ENCODE results near the gene NKAIN4.

DNA sequence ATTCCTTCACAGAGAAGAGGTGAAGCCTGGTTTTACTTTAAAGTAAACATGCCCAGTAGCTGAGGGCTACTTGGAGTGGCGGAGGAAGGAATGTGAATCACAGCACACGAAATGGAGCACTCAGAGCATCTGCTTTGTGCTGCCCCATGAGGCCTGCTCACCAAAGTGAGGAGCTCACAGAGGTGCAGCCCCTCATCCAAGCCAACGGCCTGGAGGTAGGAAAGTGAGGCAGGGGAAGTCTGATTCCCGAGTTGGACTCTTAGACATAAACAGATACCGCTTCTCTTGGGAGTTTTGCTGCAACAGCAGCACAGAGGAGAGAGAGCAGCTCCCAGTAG is 41.9 kb downstream of the NKAIN4 start:
- TF ChIP-seq, protein P1, sequence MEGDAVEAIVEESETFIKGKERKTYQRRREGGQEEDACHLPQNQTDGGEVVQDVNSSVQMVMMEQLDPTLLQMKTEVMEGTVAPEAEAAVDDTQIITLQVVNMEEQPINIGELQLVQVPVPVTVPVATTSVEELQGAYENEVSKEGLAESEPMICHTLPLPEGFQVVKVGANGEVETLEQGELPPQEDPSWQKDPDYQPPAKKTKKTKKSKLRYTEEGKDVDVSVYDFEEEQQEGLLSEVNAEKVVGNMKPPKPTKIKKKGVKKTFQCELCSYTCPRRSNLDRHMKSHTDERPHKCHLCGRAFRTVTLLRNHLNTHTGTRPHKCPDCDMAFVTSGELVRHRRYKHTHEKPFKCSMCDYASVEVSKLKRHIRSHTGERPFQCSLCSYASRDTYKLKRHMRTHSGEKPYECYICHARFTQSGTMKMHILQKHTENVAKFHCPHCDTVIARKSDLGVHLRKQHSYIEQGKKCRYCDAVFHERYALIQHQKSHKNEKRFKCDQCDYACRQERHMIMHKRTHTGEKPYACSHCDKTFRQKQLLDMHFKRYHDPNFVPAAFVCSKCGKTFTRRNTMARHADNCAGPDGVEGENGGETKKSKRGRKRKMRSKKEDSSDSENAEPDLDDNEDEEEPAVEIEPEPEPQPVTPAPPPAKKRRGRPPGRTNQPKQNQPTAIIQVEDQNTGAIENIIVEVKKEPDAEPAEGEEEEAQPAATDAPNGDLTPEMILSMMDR (IDR thresholded peaks at IDR 0.05; ENCODE audit: low read length) = no peak
- no peak for TF ChIP-seq EZH2 (optimal IDR thresholded peaks at IDR 0.05; ENCODE audit: low read depth, low read length)
